GM18517 (cell line): ENCODE data around the gene BCAP29.

Source experiments
- ATAC-seq: cut with Tn5 transposase; IDR thresholded peaks from one replicate; pipeline ENCODE4 v1.9.1; 2021; ENCODE audit warnings: mild to moderate bottlenecking, moderate library complexity; ENCODE audit not compliant: unreplicated experiment

Gene BCAP29

GRCh38 chr7:107581387-107582013 is 1.5 kb downstream of the BCAP29 start:
- ATAC-seq = no peak

GRCh38 chr7:107582875-107583274 is 2.8 kb downstream of the BCAP29 start:
- ATAC-seq = no peak

DNA sequence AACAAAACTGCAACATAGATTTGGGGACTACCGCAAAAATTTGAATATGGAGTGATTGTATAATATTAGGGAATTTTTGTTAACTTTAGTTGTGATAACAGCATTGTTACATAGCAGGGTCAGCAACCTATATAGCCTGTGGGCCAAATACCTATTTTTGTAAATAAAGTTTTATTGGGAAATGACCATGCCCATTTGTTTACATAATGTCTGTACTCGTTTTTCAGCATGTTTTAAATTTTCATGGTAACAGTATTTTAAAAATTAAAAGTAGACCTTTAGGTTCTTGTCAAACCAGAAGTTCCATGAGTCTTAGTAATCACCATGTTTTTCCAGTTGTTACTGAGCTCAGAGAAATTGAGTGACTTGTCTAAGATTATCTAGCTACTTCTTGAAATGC is 4.7 kb downstream of the BCAP29 start:
- ATAC-seq = no peak

DNA sequence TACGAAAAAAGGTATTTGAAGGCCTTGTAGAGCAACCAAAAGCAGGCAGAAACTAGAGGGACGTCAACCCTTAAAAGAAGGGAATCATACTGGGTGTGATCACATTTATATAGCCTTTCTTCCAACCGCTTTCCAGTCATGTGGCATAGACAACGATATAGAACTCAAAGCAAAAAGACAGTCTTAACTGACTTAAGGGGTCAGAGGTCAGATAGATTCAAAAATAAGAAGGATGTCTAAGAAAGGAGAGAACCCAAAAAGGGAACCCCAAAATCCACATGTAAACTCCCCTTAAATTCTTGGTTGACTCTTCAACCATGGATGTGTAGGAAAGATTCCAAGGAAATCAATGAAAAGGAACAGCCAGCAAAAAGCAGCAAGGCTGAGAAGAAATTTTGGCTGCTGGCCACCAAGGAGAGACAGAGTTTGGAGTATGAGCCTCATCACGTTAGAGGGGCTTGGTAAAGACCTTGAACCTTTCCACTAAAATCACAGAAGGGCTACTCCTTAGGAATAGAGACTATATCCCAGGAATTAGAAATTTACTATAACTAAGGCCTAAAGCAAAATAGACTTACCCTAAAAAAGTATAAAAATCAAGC is 8.6 kb downstream of the BCAP29 start:
- no peak for ATAC-seq

DNA sequence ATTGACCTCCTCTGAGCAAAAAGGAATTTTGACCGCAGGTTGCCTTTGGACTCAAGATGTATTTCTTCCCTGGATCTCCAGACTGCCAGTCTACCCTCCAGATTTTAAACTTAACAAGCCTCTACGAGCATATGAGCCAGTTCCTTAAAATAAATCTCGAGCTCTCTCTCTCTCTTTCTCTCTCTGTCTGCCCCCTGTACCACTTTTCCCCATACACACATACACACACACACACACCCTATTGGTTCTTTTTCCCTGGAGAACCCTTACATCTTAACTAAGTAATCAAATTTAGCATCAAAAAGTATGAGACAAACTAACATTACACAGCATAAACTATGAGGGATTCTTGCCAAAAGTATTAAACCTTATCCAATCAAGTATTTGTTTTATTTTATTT is 11.4 kb downstream of the BCAP29 start:
- ATAC-seq = no peak

- ATAC-seq = no peak
These were observed 12.4 kb downstream of the BCAP29 start for GRCh38 chr7:107592361-107593024.

DNA sequence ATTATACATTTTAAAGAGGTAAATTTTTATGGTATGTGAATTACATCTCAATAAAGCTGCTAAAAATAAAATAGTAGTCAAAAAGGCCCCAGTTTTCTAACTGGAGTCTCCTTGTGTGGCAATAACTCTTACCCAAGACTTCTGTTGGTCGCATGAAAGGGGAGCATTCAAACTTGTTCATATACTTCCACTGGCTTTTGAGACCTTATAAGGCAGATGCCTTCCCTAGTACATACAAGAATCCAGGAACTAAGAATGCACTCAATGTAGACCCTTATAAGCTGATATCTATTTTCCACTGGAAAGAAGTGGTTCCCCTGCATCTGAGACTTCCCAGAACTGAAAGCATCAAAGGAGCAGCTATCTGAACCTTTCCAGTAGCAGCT is 13.0 kb downstream of the BCAP29 start:
- ATAC-seq = no peak

- no peak for ATAC-seq
These were observed 15.1 kb downstream of the BCAP29 start for GRCh38 chr7:107594961-107595737.

DNA sequence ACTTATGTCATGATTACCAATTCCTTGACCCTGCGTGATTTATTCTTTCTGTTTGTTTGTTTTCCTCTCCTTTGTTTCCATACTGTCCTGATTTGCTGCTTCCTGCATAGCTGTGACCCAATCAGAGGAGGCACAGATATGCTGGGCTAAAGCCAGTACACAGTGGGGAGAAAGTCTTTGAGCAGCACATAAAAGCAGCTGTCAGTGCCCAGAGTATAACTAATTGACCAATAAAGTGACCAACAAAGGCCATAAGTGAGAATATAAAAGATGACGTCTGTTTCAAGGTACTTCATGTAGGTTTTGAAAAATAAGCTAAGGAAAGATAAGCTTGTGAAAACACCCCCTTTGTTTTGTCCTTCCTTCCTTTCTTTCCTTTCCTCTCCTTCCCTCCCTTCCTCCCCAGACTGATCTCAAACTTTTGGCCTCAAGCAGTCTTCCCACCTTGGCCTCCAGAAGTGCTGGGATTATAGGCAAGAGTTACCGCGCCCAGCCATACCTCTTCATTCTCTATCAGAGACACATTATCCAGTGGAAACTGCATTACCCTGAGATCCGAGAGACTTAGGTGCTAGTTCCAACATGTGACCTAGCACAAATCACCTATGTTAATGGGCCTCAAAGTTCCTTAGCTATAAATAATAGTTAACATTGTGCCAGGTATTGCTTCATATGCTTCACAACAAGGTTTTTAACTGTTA is 17.0 kb downstream of the BCAP29 start:
- ATAC-seq = no peak

DNA sequence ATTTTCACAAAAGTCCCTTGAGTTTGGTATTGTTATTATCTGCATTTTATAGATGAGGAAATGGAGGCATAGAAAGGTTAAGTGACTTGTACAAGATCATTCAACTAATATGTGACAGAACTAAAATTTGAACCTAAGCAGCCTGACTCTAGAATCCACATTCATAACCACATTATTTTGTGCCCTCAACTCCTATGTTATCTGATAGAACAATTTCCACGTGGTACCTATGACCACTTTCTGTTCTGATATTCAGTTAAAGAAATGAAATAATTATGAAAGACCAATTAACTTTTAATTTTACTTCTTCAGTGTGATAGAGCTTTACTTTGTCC is 17.5 kb downstream of the BCAP29 start:
- no peak for ATAC-seq

DNA sequence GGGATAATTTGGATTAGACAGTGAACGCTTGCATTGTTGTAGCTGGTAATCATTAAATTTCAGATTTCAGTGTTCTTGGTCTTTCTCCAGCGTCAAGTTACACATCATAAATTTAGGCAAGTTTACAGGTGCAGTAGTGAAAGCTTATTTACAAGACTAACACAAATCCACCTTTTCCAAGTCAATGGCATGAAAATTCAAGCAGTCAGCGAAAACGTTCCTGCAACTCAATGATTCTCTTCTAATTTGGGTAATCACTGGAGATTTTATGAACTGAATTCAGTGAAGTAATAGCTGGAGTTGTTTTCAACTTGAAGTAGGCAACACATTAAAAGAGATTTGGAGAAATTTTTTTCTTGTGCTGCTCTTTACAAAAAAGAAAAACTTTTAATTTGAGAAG is 17.9 kb downstream of the BCAP29 start:
- ATAC-seq = no peak

- no peak for ATAC-seq
These were observed 19.2 kb downstream of the BCAP29 start for GRCh38 chr7:107599262-107599661.

DNA sequence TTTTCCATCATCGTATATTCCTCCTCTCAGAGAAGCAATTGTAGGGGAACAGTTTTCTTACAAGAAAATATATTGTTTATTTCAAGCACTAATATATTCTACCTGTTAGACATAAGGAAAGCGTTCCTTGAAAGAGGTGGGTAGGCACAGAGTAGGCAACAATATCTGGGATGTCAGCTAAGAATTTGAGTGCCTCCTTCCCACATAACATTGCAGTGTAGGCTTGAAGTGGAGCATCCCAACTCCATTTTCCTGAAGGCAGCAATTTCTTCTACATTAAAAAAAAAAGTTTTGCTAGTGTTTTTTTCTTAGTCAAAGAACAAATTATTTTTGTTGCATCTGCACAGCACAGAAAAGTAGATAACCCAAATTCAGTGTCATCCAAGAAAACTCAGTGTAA is 20.8 kb downstream of the BCAP29 start:
- ATAC-seq = no peak

GRCh38 chr7:107605218-107605815 is 25.3 kb downstream of the BCAP29 start:
- ATAC-seq = no peak

DNA sequence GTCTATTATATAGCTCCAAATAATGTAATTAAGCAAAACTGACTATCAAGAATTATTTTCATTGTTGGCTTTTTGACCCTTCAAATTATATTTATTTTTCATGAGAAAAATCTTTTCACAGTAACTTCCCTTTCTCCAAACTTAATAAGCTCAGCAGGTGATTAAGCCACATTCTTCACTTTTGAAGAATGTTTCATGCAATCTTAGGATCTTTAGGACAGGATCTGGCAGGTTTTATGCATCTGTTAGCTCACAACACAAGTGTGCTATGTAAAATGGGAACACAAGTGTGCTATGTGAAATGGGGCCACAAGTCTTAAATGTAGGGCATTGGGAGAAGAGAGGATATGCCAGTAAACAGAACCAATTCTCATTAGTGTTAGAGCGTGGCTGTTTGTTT is 26.3 kb downstream of the BCAP29 start:
- ATAC-seq = no peak

GRCh38 chr7:107609811-107610261 is 29.8 kb downstream of the BCAP29 start:
- ATAC-seq = no peak

DNA sequence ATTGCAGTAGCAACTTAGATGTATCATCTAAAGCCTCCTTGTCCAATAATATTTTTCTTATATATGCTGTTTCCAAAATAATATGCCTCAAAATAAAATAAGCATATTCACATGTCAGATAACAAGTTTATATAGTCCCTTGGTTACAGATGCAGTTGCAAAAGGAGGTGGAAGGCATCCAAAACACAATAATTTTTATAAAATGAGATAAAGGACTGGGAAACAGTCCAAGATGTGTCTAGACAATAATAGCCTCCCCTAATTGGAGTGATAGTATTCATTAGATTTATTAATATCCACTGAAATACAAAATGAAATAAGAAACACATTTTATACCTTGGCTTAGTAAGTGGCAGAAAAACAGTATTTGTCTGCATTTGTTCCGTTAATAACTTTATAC is 30.3 kb downstream of the BCAP29 start:
- ATAC-seq = no peak

DNA sequence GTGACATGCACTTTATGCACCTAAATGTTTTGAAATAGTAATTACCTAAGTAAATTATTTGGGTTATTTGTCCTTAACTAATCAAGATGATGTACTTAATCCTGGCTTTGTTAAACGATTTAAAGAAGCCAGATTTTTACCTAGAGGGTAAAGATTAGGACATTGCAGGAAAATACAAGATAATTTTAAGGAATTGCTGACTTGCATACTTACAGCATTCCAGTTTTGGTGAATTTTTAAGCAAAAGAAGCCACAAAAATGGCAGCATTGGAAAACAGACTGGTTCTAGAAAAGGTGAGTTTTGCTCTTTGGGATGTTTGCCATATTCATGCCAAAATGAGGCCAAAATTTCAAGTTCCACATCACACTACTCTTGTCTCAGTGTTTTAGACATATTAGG is 33.4 kb downstream of the BCAP29 start:
- ATAC-seq = no peak

DNA sequence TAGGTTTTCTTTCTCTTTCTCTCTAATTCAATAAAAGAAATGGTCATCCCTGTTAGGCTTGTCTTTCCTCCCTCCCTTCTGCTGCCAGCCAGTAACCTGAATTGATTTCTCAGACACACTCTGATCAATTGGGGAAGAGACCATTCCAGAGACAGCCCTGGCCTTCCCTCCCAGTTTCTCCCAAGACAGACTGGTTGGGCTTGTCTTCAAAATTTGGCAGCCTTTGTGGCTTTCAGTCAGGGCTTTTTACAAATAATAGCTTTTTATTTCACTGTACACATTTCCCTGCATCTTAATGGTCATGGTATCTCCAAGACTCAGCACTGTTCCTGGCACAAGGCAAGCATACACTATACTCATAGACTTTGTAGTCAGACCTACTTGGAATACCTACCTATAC is 33.9 kb downstream of the BCAP29 start:
- ATAC-seq = no peak

GRCh38 chr7:107614425-107614824 is 34.4 kb downstream of the BCAP29 start:
- ATAC-seq = no peak
